GM10266 (cell line): ENCODE measurements around the gene YTHDF1.

ENCODE experiments used
- DNase-seq: peaks from one replicate; pipeline ENCODE4 v3.0.0; 2012; ENCODE audit errors: extremely low spot score
- TF ChIP-seq, protein P1 (sequence below): IDR thresholded peaks from 2 replicates; pipeline ENCODE4 v1.5.1; 2012; ENCODE audit warnings: mild to moderate bottlenecking, low read depth; ENCODE audit not compliant: control insufficient read depth, insufficient read depth; ENCODE audit errors: missing control alignments

The YTHDF1 gene

DNA sequence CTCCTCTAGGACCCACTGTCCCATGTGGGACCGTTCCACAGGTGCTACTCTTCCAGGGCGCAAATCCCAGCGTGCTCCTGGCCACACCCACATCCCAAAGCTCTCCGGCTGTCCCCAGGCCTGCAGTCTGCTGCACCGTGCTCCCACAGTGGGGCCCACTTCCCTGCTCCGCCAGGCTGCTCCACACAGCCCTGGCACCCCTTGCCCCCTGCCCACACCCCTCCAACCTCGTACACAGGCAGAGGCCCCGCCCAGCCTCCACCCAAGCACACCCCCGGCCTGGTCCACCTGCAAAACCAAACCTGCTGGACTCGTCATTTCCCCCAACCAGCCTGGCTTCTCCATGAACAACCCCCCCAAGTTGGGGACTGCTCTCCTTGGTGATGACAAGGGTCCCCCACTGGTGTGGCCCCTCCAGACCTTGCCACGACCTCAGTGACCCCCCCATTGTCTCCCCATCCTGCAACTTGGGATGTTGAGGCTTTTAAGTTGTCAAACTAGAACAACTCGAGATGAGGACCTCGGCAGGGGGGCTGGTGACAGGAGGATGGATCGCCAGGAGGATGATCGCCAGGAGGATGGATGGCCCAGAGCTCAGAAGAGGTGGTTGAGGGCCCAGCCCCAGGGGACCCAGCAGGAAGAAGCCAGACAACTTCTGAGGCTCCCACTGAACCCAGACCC is 27.1 kb downstream of the YTHDF1 start:
- DNase-seq, result no peak
- TF ChIP-seq, protein P1, sequence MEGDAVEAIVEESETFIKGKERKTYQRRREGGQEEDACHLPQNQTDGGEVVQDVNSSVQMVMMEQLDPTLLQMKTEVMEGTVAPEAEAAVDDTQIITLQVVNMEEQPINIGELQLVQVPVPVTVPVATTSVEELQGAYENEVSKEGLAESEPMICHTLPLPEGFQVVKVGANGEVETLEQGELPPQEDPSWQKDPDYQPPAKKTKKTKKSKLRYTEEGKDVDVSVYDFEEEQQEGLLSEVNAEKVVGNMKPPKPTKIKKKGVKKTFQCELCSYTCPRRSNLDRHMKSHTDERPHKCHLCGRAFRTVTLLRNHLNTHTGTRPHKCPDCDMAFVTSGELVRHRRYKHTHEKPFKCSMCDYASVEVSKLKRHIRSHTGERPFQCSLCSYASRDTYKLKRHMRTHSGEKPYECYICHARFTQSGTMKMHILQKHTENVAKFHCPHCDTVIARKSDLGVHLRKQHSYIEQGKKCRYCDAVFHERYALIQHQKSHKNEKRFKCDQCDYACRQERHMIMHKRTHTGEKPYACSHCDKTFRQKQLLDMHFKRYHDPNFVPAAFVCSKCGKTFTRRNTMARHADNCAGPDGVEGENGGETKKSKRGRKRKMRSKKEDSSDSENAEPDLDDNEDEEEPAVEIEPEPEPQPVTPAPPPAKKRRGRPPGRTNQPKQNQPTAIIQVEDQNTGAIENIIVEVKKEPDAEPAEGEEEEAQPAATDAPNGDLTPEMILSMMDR, result no peak

GRCh38 chr20:63188159-63188442 is 27.8 kb downstream of the YTHDF1 start:
- no peak for DNase-seq
- TF ChIP-seq, protein P1, result no peak

- TF ChIP-seq, protein P1, result no peak
- no peak for DNase-seq
Observed at GRCh38 chr20:63187338-63188158, 28.4 kb downstream of the YTHDF1 start.

GRCh38 chr20:63186528-63187316 is 29.2 kb downstream of the YTHDF1 start:
- no peak for DNase-seq
- TF ChIP-seq, protein P1, result no peak

DNA sequence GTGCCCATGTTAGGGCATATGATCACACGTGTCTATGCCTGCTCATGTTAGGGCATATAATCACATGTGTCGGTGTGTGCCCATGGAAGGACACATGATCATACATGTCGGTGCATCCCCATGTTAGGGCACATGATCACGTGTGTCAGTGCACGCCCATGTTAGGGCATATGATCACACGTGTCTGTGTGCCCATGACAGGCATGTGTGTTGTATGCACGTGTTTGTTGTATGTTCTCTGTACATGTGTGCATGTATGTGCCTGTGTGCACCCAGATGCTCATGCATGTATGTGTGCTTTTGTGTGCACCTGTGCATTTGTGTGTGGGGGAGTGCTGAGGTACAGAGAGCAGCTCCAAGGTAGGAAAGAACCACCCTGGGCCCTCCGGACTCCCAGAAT is 29.8 kb downstream of the YTHDF1 start:
- TF ChIP-seq, protein P1, result no peak

DNA sequence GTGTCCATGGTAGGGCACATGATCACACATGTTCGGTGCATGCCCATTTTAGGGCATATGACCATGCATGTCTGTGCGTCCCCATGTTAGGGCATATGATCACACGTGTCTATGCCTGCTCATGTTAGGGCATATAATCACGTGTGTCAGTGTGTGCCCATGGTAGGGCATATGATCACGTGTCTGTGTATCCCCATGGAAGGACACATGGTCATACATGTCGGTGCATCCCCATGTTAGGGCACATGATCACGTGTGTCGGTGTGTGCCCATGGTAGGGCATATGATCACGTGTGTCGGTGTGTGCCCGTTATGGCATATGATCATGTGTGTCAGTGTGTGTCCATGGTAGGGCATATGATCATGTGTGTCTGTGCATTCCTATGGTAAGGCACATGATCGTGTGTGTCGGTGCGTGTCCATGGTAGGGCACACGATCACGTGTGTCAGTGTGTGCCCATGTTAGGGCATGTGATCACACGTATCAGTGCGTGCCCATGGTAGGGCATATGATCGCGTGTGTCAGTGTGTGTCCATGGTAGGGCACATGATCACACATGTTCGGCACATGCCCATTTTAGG is 30.6 kb downstream of the YTHDF1 start:
- TF ChIP-seq, protein P1, result no peak
- no peak for DNase-seq

More for the DNA sequence above, 29.8 kb downstream of the YTHDF1 start:
- no peak for DNase-seq
